ENCODE data around the gene SNX22.
"Not testable (repeated sequence)": the region's sequence is repeated elsewhere in the genome, so short reads cannot be mapped to it uniquely, and the experiment has no call there.

SNX22 gene

DNA sequence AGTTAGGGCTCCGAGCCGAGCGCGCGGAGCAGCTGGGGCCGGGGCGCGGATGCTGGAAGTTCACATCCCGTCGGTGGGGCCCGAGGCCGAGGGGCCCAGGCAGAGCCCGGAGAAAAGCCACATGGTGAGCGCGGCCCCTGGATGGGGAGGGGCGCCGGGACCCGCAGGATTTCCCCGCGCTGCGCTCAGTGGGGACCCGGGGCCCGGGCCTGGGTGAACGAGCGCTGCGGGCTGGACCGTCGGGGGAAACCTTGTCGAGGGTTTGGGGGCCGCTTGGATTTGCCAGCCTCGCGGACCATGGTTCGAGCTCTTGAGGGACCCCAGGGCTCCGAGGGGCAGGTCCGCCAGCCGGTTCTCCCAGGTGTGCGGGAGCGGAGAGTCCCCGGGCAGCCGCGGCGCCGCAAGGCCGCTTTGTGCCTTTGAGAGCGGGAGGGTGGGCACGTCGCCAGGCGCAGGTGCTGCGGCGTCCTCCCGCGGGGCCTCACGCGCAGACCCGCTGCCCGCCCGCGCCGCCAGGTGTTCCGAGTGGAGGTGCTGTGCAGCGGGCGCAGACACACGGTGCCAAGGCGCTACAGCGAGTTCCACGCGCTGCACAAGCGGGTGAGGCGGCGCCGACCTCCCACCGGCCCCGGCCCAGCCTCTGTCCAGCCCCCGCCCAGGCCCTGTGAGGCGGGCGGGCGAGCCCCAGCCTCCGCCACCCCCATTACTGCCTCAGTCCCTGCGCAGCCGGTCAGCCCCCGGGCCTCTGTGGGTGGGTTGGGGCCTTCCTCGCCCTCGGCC, at the start of gene SNX22:
SNX22 (plus strand) TSS at position 5 of the 780 bp plus-strand sequence; CDS start at position 50, 45 bp downstream.
- H3K9me3 Mint-ChIP-seq: no peaks in the 10 kb centered on the region
- peaks cover 14% of the 10 kb centered on the region for H3K36me3 Mint-ChIP-seq
- H3K4me3 Mint-ChIP-seq: peak within 1 kb of the TSS; percentile 77
- DNase-seq: peak; percentile 51
- H3K4me1 Mint-ChIP-seq: peaks cover 38% of the 10 kb centered on the region
- H3K27ac Mint-ChIP-seq: no peak within 1 kb of the TSS
- CTCF ChIA-PET: interaction anchor here (0.5 to 2.8 kb wide), 5 partner anchors 11 to 915 kb away, joined by 4 to 28 read pairs (median 5); partner anchors contain the start of gene PPIB
- peaks cover 42% of the 10 kb centered on the region for H3K27me3 Mint-ChIP-seq

DNA sequence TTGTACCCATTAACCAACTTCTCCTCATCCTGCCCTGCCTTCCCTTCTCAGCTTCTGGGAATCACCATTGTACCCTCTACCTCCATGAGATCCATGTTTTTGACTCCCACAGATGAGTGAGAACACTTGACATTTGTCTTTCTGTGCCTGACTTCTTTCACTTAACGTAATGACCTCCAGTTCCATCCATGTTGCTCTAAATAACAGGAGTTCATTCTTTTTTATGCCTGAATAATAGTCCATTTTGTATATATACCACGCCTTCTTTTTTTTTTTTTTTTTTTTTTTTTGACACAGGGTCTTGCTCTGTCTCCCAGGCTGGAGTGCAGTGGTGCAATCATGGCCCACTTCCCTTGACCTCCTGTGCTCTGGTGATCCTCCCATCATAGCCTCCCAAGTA, 49.0 kb upstream of the SNX22 start:
- H3K9me3 Mint-ChIP-seq: no peaks in the 10 kb centered on the region
- no peaks in the 10 kb centered on the region for H3K27me3 Mint-ChIP-seq
- peaks cover 18% of the 10 kb centered on the region for H3K4me1 Mint-ChIP-seq
- no peak overlapping the region for H3K27ac Mint-ChIP-seq
- no peak for DNase-seq
- H3K4me3 Mint-ChIP-seq: no peak overlapping the region
- CTCF ChIA-PET: interaction anchor here (0.7 kb wide), 1 partner anchor 1036 kb away, joined by 3 read pairs; no protein-coding TSS in a partner anchor
- H3K36me3 Mint-ChIP-seq: peaks cover 9% of the 10 kb centered on the region

DNA sequence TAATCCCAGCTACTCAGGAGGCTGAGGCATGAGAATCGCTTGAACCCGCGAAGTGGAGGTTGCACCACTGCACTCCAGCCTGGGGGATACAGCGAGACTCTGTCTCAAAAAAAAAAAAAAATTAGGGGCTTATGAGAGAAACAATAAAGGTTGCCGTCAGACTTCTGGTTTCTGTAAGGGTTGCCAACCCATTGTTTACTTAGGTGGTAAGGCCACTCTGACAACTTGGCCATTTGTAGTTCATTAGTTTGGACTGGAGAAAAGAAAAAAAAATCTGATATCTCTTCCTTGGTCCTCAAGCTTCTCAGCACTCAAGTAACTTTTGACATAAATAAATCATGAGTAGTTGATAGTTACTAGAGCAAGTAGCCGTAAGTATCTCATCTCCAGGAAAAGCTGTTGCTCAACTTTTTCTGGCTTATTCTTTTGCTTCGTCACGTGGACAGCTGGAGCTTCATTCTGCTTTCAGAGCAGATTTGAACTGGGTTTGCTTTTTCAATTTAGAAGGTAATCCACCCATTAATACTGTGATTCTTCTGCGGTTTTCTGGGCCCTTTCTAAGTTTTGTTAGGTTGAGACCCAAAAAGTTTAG, 46.3 kb upstream of the SNX22 start:
- Mint-ChIP-seq H3K9me3 (no peaks in the 10 kb centered on the region), H3K27ac (no peak overlapping the region), H3K36me3 (peaks cover 4% of the 10 kb centered on the region), H3K4me3 (no peak overlapping the region), H3K4me1 (peaks cover 9% of the 10 kb centered on the region), H3K27me3 (no peaks in the 10 kb centered on the region)
- no peak for DNase-seq
- CTCF ChIA-PET: interaction anchor here (1.0 to 2.2 kb wide), 4 partner anchors 8 to 49 kb away, joined by 3 to 5 read pairs (median 4); partner anchors contain the start of gene CIAO2A

DNA sequence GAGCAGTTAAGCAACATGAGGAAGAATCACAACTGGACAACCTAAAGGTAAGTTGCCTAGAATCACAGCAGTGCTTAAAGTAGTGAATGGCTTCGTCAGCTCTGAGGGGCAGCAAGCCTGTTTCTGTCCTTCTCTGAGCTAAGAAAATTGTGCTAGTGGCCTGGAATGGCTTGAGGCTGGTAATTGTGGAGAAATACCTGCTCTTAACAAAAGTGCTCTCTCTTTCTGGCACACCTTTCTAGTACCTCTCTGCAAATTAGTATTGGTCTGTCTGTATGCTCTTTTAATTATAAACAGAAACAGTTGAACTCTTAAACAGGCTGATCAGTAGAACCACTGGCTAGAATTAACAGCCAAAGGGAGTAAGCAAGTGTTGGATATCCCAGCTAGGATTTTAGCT, 44.2 kb upstream of the SNX22 start:
- H3K4me3 Mint-ChIP-seq: no peak overlapping the region
- CTCF ChIA-PET: no interaction called here
- peaks cover 7% of the 10 kb centered on the region for H3K36me3 Mint-ChIP-seq
- no peak overlapping the region for H3K27ac Mint-ChIP-seq
- H3K4me1 Mint-ChIP-seq: peaks cover 25% of the 10 kb centered on the region
- no peak for DNase-seq
- H3K27me3 Mint-ChIP-seq: no peaks in the 10 kb centered on the region
- H3K9me3 Mint-ChIP-seq: no peaks in the 10 kb centered on the region

DNA sequence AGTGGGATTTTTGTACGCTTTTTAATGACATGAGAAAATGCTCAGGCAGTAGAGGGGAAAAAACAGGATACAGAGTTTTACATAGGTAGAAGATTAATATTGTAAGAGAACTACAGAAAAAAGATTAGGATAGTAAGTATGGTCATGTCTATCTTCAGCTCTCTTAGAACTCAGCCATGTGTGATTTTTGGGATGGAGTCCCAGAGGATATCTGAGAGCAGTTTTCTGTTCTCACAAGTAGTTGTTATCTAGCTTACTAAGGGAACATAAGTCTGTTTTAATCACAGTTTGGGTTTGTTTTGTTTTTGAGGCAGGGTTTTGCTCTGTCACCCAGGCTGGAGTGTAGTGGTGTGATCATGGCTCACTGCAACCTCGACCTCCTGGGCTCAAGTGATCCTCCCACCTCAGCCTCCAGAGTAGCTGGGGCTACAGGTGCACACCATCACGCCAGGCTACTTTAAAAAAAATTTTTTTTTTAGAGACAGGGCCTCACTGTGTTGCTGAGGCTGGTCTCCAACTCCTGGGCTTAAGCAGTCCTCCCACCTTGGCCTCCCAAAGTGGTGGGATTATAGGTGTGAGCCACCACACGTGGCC, 41.3 kb upstream of the SNX22 start:
- not testable (repeated sequence) for DNase-seq, H3K4me3 Mint-ChIP-seq, H3K27ac Mint-ChIP-seq, H3K27me3 Mint-ChIP-seq, H3K9me3 Mint-ChIP-seq
- CTCF ChIA-PET: interaction anchor here (1.6 kb wide), 1 partner anchor 39 kb away, joined by 5 read pairs; no protein-coding TSS in a partner anchor
- peaks cover 26% of the 10 kb centered on the region for H3K4me1 Mint-ChIP-seq
- H3K36me3 Mint-ChIP-seq: peaks cover 24% of the 10 kb centered on the region

DNA sequence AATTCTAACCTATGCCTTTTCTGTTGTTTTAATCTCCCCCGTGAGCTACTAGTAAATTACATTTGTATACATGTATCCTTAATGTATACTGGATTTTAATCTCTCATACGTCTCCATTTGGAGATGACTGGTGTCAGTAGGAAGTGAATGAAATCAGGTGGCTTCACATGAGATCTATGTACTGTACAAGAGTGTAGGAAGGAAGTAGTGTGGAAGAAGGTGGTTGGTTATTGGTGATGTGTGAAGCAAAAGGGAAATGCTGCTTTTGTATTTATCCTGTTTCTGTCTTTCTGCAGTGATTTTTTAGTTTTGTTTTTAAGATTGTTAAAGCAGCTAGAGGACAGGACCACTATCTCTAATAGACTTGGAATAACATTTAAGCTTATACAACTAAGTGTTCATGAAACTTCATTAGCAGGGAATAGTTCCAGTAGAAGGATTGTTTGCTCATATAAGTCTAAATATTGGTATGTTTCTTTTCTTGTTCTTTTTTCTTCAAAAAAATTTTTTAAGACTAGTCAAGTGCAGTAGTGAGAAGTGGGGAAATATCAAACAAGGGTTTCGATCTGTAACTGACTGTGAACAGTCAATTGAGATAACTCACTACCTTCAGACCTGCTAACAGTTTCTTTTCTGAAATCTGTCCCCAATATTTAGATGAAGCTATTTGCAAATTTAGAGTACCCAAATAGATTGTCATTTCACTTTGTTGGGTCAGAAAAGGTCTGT, 40.4 kb upstream of the SNX22 start:
- Mint-ChIP-seq H3K27ac (peak overlapping the region; percentile 56), H3K4me1 (peaks cover 26% of the 10 kb centered on the region), H3K9me3 (no peaks in the 10 kb centered on the region), H3K27me3 (no peaks in the 10 kb centered on the region), H3K36me3 (peaks cover 27% of the 10 kb centered on the region), H3K4me3 (no peak overlapping the region)
- CTCF ChIA-PET: interaction anchor here (1.6 kb wide), 2 partner anchors 38 to 42 kb away, joined by 5 to 6 read pairs; no protein-coding TSS in a partner anchor
- no peak for DNase-seq

DNA sequence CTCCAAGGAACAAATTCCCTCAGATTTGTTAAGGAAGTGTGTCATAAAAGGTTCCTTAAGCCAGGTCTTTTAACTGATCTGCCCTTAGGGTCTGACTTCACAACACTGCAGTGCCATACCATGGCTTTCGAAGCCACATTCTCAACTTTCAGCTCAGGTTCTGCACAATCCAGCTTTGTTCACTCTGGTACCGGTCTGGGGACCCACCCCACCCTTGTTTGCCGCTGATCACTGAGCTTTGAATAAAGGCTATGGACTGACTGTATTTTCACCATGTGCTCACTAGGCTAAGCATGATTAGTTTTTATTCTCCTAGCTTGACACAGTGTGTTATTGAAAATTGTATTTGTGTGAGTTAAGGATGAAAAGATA, 39.9 kb upstream of the SNX22 start:
- no peak overlapping the region for H3K27ac Mint-ChIP-seq

DNA sequence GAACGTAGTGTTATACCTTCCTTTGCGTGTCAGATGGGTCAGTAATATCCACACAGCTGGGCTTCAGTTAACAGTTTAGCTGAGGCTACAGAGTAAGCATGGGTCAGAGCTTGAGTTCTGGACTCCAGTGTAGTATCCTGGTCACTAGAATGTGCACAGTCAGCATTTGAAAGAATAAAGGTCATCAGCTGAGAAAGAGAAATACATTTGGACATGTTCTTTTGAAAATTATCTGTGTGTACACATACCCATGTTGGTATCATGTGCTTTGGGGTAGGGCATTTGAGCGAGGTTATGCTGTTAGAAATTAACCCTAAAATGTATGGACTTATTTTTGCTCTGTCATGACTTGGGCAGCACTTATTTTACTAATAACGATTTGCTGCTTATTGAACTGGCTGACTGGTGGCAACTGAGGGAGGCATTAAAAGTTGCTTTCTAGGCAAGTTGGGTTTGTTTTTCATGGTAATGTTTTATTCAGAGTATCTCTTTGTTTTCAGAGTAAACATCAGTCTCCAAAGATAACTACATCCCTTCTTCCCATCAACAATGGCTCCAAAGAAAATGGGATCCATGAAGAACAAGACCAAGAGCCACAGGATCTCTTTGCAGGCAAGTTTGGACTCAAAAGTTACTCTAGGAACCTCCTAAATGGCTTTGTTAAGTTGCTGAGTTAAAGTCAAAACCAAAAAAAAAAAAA, 39.3 kb upstream of the SNX22 start:
- Mint-ChIP-seq H3K9me3 (no peaks in the 10 kb centered on the region), H3K4me3 (no peak overlapping the region), H3K27me3 (no peaks in the 10 kb centered on the region), H3K36me3 (peaks cover 33% of the 10 kb centered on the region), H3K4me1 (peaks cover 26% of the 10 kb centered on the region), H3K27ac (no peak overlapping the region)
- DNase-seq: no peak
- CTCF ChIA-PET: interaction anchor here (1.6 kb wide), 2 partner anchors 37 to 41 kb away, joined by 5 to 6 read pairs; no protein-coding TSS in a partner anchor

More for the DNA sequence above, 39.9 kb upstream of the SNX22 start:
- Mint-ChIP-seq H3K27me3 (no peaks in the 10 kb centered on the region), H3K36me3 (peaks cover 31% of the 10 kb centered on the region), H3K9me3 (no peaks in the 10 kb centered on the region), H3K4me1 (peaks cover 26% of the 10 kb centered on the region), H3K4me3 (no peak overlapping the region)
- CTCF ChIA-PET: interaction anchor here (1.6 kb wide), 2 partner anchors 38 to 41 kb away, joined by 5 to 6 read pairs; no protein-coding TSS in a partner anchor
- no peak for DNase-seq

DNA sequence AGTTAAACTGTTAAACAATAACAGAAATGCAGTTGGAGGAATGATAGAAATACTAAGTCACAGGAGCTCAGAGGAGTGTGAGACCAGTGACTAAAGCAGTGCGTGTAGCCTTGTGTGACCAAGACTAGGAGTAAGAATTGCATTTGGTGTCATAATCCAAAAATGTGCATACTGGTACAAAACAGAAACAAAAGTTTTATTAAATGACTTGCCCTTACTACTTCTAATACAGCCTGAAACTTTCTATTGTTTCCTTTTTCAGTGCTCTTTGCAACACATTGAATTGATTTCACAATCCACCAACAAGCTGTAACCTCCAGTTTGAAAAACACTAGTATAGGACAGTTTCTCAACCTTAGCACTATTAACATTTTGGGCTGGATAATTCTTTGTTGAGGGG, 38.6 kb upstream of the SNX22 start:
- Mint-ChIP-seq H3K4me3 (no peak overlapping the region), H3K4me1 (peaks cover 26% of the 10 kb centered on the region), H3K9me3 (no peaks in the 10 kb centered on the region), H3K36me3 (peaks cover 35% of the 10 kb centered on the region), H3K27me3 (no peaks in the 10 kb centered on the region), H3K27ac (no peak overlapping the region)
- DNase-seq: no peak
- CTCF ChIA-PET: no interaction called here

DNA sequence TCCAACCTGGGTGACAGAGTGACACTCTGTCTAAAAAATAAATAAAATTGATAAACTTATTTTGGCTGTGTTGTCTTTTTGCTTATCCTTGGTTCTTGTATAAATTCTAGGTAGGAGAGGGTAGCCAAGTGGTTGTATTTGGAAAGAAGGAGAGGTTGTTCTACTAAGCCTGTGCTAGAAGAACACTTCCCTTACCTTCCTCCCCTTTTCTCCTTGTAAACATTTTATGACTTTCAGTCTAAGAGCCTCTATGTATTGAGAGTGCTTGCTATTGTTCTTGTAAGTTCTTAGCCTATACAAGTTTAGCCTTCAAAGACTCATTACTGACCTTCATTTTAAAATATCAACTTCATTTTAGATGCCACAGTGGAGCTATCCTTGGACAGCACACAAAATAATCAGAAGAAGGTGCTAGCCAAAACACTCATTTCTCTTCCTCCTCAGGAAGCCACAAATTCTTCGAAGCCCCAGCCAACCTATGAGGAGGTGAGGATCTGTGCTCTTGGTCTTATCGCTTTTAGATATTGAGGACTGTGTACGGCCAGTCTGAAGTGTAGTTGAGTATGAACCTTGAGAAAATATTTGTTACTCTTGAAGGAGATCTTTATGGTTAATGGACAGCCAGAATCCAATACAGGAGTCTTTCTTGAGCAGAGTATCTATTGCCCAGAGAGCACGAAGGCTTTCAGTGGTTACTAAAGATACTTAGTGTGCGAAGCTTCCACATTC, 33.6 kb upstream of the SNX22 start:
- Mint-ChIP-seq H3K4me3 (no peak overlapping the region), H3K9me3 (no peaks in the 10 kb centered on the region), H3K36me3 (peaks cover 48% of the 10 kb centered on the region), H3K27me3 (no peaks in the 10 kb centered on the region), H3K27ac (no peak overlapping the region), H3K4me1 (no peaks in the 10 kb centered on the region)
- no peak for DNase-seq
- CTCF ChIA-PET: no interaction called here

DNA sequence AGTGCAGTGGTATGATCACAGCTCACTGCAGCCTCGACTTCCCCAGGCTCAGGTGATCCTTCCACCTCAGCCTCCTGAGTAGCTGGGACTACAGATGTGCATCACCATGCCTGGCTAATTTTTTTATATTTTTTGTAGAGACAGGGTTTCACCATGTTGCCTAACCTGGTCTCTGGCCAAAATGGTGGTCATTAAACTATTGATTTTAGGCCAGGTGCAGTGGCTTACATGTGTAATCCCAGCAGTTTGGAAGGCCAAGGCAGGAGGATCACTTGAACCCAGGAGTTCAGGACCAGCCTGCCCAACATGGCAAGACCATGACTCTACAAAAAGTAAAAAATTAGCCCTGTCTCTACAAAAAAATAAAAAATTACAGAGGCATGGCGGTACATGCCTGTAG, 31.2 kb upstream of the SNX22 start:
- CTCF ChIA-PET: not testable (repeated sequence)

DNA sequence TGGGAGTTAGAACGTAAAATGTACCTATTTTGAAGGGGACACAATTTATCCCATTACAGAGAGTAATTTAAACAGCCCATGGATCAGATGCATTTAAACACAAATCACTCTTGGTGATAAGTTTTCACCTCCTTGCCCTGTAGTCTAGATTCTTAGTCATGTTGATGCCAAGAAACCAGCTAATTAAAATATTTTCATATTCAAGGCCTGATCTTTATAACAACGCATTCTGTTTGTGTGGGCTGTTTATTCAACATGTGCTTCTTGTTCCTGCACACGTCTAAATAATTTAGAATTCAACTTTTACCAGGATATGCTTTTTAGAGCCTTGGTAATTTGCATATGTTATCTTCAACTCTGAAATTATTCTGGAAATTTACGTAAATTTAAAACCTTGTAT, 29.9 kb upstream of the SNX22 start:
- peaks cover 46% of the 10 kb centered on the region for H3K36me3 Mint-ChIP-seq
- H3K27me3 Mint-ChIP-seq: no peaks in the 10 kb centered on the region
- no peaks in the 10 kb centered on the region for H3K4me1 Mint-ChIP-seq
- DNase-seq: no peak
- H3K9me3 Mint-ChIP-seq: no peaks in the 10 kb centered on the region
- no peak overlapping the region for H3K4me3 Mint-ChIP-seq
- CTCF ChIA-PET: no interaction called here
- no peak overlapping the region for H3K27ac Mint-ChIP-seq

More for the DNA sequence above, 31.2 kb upstream of the SNX22 start:
- not testable (repeated sequence) for H3K9me3 Mint-ChIP-seq, H3K27me3 Mint-ChIP-seq, H3K4me1 Mint-ChIP-seq, H3K27ac Mint-ChIP-seq, DNase-seq, H3K4me3 Mint-ChIP-seq
- H3K36me3 Mint-ChIP-seq: peaks cover 48% of the 10 kb centered on the region

DNA sequence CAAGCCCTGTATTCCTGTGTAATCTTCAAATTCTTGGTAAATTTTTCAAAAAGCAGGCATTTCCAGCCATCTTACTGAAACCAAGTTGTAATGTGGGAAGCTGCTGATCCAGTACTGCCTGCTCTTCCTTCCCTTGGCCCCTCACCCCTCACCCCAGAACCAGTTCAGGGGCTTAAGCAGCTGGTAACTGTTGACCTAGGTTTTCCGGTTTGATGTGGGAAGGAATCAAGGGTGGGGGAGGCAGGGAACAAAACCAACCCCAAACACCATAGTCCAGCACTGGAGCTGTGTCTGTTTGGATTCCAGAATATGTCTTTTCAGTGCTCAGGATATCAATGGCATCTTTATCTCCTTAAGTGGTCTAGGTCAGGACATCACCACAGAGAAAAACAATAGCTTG, 29.1 kb upstream of the SNX22 start:
- H3K27ac Mint-ChIP-seq: no peak overlapping the region
- no peak overlapping the region for H3K4me3 Mint-ChIP-seq
- no peaks in the 10 kb centered on the region for H3K4me1 Mint-ChIP-seq
- H3K27me3 Mint-ChIP-seq: no peaks in the 10 kb centered on the region
- H3K36me3 Mint-ChIP-seq: peaks cover 50% of the 10 kb centered on the region
- CTCF ChIA-PET: interaction anchor here (1.3 to 1.5 kb wide), 2 partner anchors 12 to 27 kb away, joined by 4 read pairs; no protein-coding TSS in a partner anchor
- no peak for DNase-seq
- H3K9me3 Mint-ChIP-seq: no peaks in the 10 kb centered on the region
